Subcutaneous abdominal adipose tissue (tissue), 5 donors: ENCODE measurements around the gene SPOCD1.

ENCODE experiments used
- H3K27ac ChIP-seq: one replicate; pipeline ENCODE4 v1.7.0; 2013; ENCODE audit warnings: low read depth, mild to moderate bottlenecking, inconsistent platforms, low read length, moderate library complexity
- H3K27me3 ChIP-seq, 5 donors: one replicate each; pipeline ENCODE4 v1.7.0; 2013; ENCODE audit warnings: low read length in 5 of 5, inconsistent platforms in 1 of 5; ENCODE audit not compliant: control insufficient read depth in 5 of 5, insufficient read depth in 4 of 5
- H3K36me3 ChIP-seq, 5 donors: one replicate each; pipeline ENCODE4 v1.7.0; 2013; ENCODE audit warnings: low read length in 5 of 5; ENCODE audit not compliant: control insufficient read depth in 5 of 5, insufficient read depth in 5 of 5
- H3K4me1 ChIP-seq, 5 donors: one replicate each; pipeline ENCODE4 v1.7.0; 2013; ENCODE audit warnings: low read length in 5 of 5, mild to moderate bottlenecking in 3 of 5, moderate library complexity in 1 of 5; ENCODE audit not compliant: control insufficient read depth in 5 of 5, insufficient read depth in 5 of 5
- H3K4me3 ChIP-seq, 5 donors: one replicate each; pipeline ENCODE4 v1.7.0; 2013; ENCODE audit warnings: low read length in 5 of 5, low read depth in 1 of 5
- H3K9ac ChIP-seq, 5 donors: one replicate each; pipeline ENCODE4 v1.7.0; 2013; ENCODE audit warnings: low read length in 5 of 5, mild to moderate bottlenecking in 4 of 5, moderate library complexity in 3 of 5
- H3K9me3 ChIP-seq, 5 donors: one replicate each; pipeline ENCODE4 v1.7.0; 2013; ENCODE audit warnings: low read length in 5 of 5; ENCODE audit not compliant: control insufficient read depth in 5 of 5
- donor health status: healthy.
- donor health status: healthy.
- donor health status: healthy.
- donor health status: healthy.
- donor health status: healthy.

The SPOCD1 gene

GRCh38 chr1:31795801-31796621, 19.8 kb downstream of the SPOCD1 start:
- Histone ChIP-seq H3K9ac (no peak overlapping the region), H3K4me1 (peaks cover 0 to 13% (median 11%) of the 10 kb centered on the region in 5 donors), H3K36me3 (no peaks in the 10 kb centered on the region), H3K27ac (no peak overlapping the region), H3K4me3 (no peak overlapping the region), H3K27me3 (peaks cover 0 to 24% (median 13%) of the 10 kb centered on the region in 5 donors), H3K9me3 (no peaks in the 10 kb centered on the region)

DNA sequence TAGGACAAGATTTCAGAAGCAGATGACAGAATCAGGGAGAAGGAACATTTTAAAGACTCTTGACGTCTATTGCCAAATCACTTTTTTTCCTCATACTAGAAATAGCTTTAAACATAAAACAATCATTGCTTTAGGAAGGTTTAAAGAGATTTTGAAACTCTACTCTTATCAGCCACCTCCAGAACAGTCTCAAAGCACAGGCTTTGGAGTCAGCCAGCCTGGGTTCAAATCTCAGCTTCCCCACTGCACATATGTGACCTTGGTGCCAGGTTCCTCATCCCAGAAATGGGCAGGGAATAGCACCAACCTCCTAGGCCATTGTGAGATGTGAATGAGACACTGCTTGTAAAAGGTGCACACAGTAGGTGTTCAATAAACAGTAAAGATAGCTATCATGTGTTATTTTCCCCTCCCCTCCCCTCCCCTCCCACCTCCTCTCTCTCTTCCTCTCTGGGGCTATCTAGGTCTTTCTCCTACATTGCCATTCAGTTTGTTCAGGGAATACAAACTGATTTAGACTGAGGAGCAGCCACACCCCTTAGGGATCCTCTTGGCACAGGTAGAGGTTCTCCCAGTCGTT, 20.6 kb downstream of the SPOCD1 start:
- Histone ChIP-seq H3K4me1 (peaks cover 0 to 13% (median 11%) of the 10 kb centered on the region in 5 donors), H3K9me3 (no peaks in the 10 kb centered on the region), H3K27me3 (peaks cover 0 to 24% (median 13%) of the 10 kb centered on the region in 5 donors), H3K9ac (no peak overlapping the region), H3K27ac (no peak overlapping the region), H3K36me3 (no peaks in the 10 kb centered on the region), H3K4me3 (no peak overlapping the region)

- no peak overlapping the region for H3K4me3 ChIP-seq
- H3K9ac ChIP-seq: no peak overlapping the region
- H3K27me3 ChIP-seq: peaks cover 0 to 23% (median 13%) of the 10 kb centered on the region in 5 donors
- no peaks in the 10 kb centered on the region for H3K9me3 ChIP-seq
- no peaks in the 10 kb centered on the region for H3K36me3 ChIP-seq
- H3K4me1 ChIP-seq: peaks cover 0 to 14% (median 9%) of the 10 kb centered on the region in 5 donors
- no peak overlapping the region for H3K27ac ChIP-seq
Observed at GRCh38 chr1:31793586-31794285, 22.1 kb downstream of the SPOCD1 start.

- H3K36me3 ChIP-seq: no peaks in the 10 kb centered on the region
- H3K9me3 ChIP-seq: no peaks in the 10 kb centered on the region
- H3K4me3 ChIP-seq: no peak overlapping the region
- H3K27me3 ChIP-seq: peaks cover 0 to 18% (median 11%) of the 10 kb centered on the region in 5 donors
- H3K27ac ChIP-seq: no peak overlapping the region
- peaks cover 0 to 13% (median 10%) of the 10 kb centered on the region in 5 donors for H3K4me1 ChIP-seq
- H3K9ac ChIP-seq: no peak overlapping the region
Observed at GRCh38 chr1:31793086-31793485, 22.7 kb downstream of the SPOCD1 start.

DNA sequence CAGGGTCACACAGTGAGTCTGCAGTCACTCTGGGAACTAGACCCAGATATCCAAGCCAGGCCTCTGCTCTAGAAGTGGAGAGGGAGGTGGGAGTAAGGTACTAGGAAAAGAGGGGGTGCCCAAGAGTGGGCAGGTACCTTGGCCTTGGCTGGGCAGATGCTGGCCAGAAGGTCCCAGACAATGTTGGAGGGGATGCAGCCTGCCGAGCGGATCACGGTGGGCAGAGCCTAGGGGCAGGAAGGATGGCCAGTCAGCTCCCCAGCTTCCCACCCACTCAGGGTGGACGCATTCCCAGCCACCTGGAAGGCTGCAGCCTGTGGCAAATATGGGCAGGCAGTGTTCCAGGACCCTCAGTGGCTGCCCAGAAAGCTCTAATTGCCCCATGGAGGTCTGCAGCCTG, 23.3 kb downstream of the SPOCD1 start:
- no peak overlapping the region for H3K27ac ChIP-seq
- H3K9ac ChIP-seq: no peak overlapping the region
- peaks cover 0 to 13% (median 9%) of the 10 kb centered on the region in 5 donors for H3K27me3 ChIP-seq
- no peak overlapping the region for H3K4me3 ChIP-seq
- no peaks in the 10 kb centered on the region for H3K36me3 ChIP-seq
- peaks cover 0 to 18% (median 14%) of the 10 kb centered on the region in 5 donors for H3K4me1 ChIP-seq
- H3K9me3 ChIP-seq: no peaks in the 10 kb centered on the region

DNA sequence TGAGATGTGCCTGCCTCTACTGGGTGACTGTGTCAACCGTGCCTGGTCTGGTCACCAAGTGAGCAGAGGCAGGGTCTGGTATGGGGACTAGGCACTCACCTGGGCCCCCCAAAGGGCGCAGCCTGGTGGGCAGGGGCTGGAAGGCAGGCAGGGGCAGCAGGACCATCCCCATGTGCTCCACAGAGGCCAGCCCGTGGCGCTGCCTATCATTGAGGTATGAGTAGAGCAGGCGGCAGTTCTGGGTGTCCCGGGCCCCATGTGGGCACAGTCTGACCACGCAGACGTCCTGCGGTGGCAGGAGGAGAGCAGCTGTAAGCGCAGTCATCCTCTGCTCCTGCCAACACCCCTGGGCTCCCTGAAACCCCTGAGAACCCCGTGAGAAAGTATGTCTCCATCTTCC, 23.7 kb downstream of the SPOCD1 start:
- H3K36me3 ChIP-seq: no peaks in the 10 kb centered on the region
- H3K27ac ChIP-seq: no peak overlapping the region
- H3K4me3 ChIP-seq: no peak overlapping the region
- H3K9ac ChIP-seq: no peak overlapping the region
- H3K4me1 ChIP-seq: peaks cover 0 to 18% (median 14%) of the 10 kb centered on the region in 5 donors
- H3K9me3 ChIP-seq: no peaks in the 10 kb centered on the region
- peaks cover 0 to 9% (median 8%) of the 10 kb centered on the region in 5 donors for H3K27me3 ChIP-seq

DNA sequence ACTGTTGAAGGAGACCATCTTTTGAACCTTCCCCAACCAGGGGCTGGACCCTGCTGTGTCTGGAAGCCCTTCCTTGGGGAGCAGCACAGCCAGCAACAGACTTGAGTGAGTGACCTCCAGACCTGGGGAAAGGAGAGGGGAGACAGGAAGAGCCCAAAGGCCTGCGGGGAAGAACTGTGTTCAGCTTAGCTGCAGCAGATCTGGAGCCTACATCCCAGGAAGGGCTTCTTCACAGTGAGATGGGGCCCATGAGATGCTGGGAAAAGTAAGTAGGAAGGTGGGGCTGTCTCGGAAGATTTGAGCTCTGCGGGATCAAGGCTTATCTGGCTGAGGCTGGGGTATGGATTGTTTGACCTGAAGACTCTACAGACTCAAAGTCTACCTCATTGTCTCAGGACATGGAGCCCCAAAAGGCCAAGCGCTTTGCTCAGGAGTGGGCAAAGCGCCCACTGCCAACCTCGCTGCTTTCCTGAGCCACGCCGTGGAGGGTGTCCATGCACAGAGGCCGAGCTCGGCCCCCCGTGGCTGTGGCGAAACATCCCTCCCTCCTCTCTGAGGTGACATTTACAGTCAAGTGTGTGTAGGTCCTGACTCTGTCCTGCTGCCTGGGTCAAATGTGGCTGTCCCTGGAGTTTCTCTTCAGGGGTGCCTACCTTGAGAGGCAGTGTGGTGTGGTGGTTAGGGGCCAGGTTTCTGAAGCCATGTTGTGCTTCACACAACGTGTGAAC, 24.5 kb downstream of the SPOCD1 start:
- no peaks in the 10 kb centered on the region for H3K9me3 ChIP-seq
- H3K4me1 ChIP-seq: peaks cover 0 to 18% (median 14%) of the 10 kb centered on the region in 5 donors
- H3K27ac ChIP-seq: no peak overlapping the region
- H3K27me3 ChIP-seq: peaks cover 0 to 7% (median 2%) of the 10 kb centered on the region in 5 donors
- no peak overlapping the region for H3K9ac ChIP-seq
- H3K36me3 ChIP-seq: no peaks in the 10 kb centered on the region
- H3K4me3 ChIP-seq: no peak overlapping the region

DNA sequence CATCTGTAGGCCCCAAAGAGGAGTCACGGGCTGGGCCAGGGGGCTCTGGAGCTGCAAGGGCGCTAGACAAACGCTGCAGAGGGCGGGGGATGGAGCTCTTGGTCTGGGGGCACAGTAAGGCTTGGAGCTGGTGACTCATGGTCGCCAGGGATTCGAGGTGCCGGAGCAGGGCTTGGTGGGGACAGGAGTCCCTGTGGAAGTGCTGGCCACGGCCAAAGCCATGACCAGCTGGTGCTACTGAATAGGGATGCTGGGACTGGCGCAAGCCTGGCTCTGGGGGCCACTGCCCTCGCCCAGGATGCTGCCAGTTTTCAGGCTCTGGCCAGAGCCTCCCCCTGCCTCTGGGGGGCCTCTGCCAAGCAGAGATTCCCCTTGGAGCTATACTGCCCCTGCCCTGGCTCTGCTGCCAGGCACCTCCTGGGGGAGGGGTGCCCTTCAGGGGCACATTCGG, 25.2 kb downstream of the SPOCD1 start:
- H3K36me3 ChIP-seq: no peaks in the 10 kb centered on the region
- H3K27me3 ChIP-seq: peaks cover 0 to under 1% (median 0%) of the 10 kb centered on the region in 5 donors
- H3K4me3 ChIP-seq: no peak overlapping the region
- H3K9me3 ChIP-seq: no peaks in the 10 kb centered on the region
- H3K9ac ChIP-seq: no peak overlapping the region
- H3K27ac ChIP-seq: no peak overlapping the region
- H3K4me1 ChIP-seq: peaks cover 0 to 18% (median 14%) of the 10 kb centered on the region in 5 donors

GRCh38 chr1:31790140-31790539, 25.7 kb downstream of the SPOCD1 start:
- no peaks in the 10 kb centered on the region for H3K36me3 ChIP-seq
- no peaks in the 10 kb centered on the region for H3K9me3 ChIP-seq
- no peaks in the 10 kb centered on the region for H3K27me3 ChIP-seq
- H3K27ac ChIP-seq: no peak overlapping the region
- no peak overlapping the region for H3K9ac ChIP-seq
- peaks cover 0 to 18% (median 14%) of the 10 kb centered on the region in 5 donors for H3K4me1 ChIP-seq
- no peak overlapping the region for H3K4me3 ChIP-seq
